ENCODE data around the gene MSANTD1. TPM values are rescaled to one million over a fixed set of nuclear protein-coding genes. Genes with fewer than 3 reads are reported as not detected.

MSANTD1 gene
- total RNA-seq, 1 experiment from 2014 or later, result not detected

DNA sequence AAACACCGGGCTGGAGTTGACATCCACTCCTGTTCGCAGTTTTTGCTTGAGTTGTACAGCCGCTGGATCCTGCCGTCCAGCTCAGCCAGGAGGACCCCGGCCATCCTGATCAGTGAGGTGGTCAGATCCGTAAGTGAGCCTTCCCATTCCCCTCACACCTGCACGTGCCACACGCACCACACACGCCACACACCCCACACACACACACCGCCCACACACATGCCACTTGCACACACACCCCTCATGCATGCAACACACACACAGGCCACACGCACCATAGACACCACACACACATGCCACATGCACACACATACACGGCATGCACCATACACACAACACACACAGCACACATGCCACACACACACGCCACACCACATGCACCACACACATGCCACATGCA is 20.1 kb upstream of the MSANTD1 start:
- no peak for DNase-seq (ENCODE audit: low read depth)
- in situ Hi-C loops (cut with HindIII; ENCODE audit: low pct_unique_long_range_greater_than_20kb, low sequenced_read_pairs), result no loop called here

DNA sequence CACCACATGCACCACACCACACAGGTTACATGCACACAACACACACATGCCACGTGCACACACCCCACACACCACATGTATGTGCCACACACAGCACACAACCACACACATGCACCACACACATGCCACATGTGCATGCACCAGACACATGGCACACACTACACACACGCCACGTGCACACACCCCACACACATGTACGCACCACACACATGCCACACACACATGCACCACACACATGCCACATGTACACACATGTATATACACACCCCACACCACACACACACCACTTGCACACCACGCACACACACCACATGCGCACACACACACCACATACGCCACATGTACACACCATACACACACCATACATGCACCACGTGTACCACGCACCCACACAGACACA is 19.6 kb upstream of the MSANTD1 start:
- in situ Hi-C loops (cut with HindIII; ENCODE audit: low pct_unique_long_range_greater_than_20kb, low sequenced_read_pairs), result no loop called here
- DNase-seq (ENCODE audit: low read depth), result no peak

DNA sequence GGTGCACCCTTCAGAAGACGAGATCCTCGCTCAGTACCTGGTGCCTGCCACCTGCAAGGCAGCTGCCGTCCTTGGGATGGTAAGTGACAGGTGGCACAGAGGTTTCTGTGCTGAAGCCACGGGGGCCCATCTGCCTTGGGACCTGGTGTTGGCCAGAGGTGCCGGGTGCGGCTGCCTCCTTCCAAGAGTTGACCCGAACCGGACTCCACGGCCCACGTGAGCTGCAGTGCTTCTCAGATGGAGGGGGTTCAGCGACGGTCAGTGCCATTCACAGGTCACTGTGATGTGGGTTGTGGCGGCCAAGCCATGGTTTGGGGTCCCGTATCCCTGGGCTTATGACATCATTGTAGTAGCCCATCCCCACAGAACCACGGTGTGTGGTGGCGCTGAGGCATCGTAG is 19.0 kb upstream of the MSANTD1 start:
- no peak for DNase-seq (ENCODE audit: low read depth)
- in situ Hi-C loops (cut with HindIII; ENCODE audit: low pct_unique_long_range_greater_than_20kb, low sequenced_read_pairs), result no loop called here

DNA sequence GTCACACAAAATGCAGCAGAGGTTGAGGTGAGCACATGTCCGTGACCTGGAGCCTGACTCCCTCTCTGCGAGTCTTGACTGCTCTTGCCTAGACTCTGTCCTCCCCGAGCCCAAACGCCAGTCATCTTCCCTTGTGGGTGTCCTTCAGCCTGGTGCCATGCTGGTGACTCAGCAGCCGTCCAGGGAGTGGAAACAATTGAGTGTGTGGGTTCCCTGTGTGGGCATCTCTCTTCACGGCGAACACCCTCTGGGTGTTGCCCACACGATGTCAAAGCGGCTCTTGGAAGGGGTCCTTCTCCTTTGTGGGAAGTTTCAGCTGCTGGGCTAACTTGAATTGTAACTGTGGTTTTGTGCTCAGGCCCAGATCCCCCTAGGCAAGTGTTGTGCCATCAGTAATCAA is 17.5 kb upstream of the MSANTD1 start:
- in situ Hi-C loops (cut with HindIII; ENCODE audit: low pct_unique_long_range_greater_than_20kb, low sequenced_read_pairs), result no loop called here
- DNase-seq (ENCODE audit: low read depth), result no peak

DNA sequence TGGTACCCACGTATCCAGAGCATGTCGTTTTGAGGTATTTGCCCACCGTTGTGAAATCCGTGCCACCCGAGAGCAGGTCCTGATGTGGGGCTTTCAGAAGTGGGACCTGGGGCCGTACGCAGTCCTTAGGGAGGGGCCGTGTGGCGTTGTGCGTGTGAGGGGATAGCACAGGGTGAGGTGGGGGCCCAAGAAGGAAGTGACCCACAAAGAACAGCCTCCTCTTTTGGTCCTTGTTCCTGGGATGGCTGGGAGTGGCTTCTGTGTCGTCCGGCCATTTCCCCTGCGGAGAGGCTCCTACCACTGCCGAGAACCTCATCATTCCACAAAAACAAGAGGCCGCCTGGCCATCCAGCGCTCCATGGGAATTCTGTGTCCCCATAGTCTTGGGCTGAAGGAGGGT is 17.0 kb upstream of the MSANTD1 start:
- in situ Hi-C loops (cut with HindIII; ENCODE audit: low pct_unique_long_range_greater_than_20kb, low sequenced_read_pairs), result no loop called here
- no peak for DNase-seq (ENCODE audit: low read depth)

DNA sequence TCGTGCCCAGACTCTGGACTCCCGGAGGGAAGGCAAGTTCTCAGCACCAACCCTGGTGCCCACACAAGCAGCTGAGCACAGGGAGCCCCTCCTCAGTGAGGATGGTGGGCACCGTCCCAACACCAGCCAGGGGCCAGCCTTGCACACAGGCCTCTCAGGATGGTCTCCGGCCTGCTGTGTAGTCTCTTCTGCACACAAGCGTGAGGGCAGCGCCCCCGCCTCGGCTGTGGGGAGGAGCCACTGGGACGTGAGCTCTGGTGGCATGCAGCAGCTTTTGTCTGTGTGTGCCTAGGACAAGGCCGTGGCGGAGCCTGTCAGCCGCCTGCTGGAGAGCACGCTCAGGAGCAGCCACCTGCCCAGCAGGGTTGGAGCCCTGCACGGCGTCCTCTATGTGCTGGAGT is 16.1 kb upstream of the MSANTD1 start:
- no peak for DNase-seq (ENCODE audit: low read depth)

DNA sequence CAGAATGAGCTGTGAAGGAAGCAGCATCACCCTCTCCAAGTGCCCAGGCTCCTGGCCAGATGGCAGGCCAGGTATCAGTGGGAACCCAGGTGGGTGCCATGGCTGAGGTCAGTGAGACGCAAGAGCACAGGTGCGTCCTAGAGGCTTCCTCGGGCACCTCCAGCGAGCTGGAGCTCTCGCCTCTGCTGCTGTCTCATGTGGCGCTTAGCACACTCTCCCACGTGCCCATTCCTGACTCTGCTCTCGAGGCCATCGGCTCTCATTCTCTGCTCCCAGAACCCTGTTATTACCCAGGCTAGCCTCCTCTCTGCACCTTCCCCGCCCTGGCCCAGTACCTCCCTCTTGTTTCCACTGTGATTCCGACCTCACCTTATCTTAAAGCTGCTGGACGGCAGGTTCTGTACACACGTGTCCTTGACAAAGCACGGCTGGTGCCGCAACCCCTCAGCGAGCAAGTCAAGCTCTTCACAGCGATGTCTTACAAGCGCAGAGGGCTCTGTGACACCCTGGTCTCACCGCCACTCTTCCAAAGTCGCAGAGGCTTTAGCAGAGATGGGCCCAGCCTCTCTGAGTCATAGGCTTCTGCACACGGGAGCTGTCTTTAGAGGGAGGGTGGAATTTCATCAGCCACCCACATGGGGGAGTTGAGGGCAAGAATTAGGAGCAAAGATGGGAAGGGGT is 15.4 kb upstream of the MSANTD1 start:
- no peak for DNase-seq (ENCODE audit: low read depth)
- in situ Hi-C loops (cut with HindIII; ENCODE audit: low pct_unique_long_range_greater_than_20kb, low sequenced_read_pairs), result no loop called here

More for the DNA sequence above, 16.1 kb upstream of the MSANTD1 start:
- in situ Hi-C loops (cut with HindIII; ENCODE audit: low pct_unique_long_range_greater_than_20kb, low sequenced_read_pairs), result no loop called here

DNA sequence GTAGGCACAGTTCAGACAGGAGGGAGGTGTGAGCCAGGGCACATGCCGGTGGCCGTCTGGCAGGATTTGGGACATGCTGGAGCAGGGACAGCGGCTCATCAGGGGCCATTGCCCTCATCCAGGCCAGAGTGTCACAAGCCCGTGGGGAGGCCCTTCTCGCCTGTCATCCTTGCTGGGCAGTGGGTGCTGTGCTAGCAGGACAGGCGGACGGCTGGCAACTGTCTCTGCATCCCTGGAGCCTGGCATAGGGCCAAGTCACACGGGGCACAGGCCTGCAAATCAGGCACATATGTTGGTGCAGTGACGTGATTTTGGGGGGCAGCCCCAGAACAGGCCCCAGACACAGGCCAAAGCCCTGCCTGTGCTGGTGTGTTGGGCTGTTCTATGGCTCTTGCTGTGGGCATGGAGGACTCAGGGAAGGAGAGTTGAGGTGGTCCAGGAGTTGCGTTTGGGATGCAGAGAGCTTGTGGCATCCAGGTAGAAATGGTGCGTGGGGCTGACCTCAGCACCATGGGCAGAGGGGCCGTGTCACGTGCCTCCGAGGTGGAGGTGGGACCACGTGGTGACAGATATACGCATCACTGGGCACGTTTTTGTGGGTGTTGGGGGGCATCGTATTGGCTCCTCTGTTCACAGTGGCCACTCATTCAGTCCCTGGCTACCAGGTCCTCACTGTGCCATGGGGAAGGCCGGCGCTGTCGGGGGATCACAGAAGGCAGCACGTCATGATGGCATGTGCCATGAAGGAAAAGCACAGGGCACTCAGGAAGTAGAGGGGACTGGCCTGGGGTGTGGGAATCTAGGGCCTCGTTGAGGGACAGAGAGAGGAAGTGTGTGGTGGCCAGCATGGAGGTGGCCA is 14.6 kb upstream of the MSANTD1 start:
- DNase-seq (ENCODE audit: low read depth), result no peak

DNA sequence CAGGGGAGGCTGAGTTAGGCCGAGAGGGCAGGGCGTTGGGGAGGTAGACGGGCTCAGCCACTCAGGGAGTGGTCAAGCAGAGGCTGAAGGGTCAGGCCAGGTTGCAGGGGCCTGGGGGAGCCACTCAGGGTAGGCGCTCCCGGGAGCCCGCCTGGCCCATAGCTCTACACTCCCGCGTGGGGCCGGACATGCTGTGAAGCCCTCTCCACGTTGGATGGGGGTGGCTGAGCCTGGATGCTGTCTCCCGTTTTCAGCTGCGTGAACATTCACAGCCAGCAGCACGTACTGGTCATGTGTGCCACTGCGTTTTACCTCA is 14.0 kb upstream of the MSANTD1 start:
- in situ Hi-C loops (cut with HindIII; ENCODE audit: low pct_unique_long_range_greater_than_20kb, low sequenced_read_pairs), result no loop called here
- no peak for DNase-seq (ENCODE audit: low read depth)

More for the DNA sequence above, 14.6 kb upstream of the MSANTD1 start:
- in situ Hi-C loops (cut with HindIII; ENCODE audit: low pct_unique_long_range_greater_than_20kb, low sequenced_read_pairs), result no loop called here

DNA sequence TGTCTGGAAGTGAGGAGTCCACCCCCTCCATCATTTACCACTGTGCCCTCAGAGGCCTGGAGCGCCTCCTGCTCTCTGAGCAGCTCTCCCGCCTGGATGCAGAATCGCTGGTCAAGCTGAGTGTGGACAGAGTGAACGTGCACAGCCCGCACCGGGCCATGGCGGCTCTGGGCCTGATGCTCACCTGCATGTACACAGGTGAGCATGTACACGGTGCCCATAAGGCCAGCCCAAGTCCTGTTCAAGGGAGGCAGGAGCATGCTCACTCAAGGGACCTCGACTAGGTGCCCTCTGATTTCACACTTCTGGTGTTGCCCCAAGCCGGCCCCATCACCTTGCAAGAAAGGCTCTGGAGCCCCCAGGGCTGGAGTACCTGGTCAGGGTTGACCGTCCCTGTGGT is 13.4 kb upstream of the MSANTD1 start:
- DNase-seq (ENCODE audit: low read depth), result no peak
- in situ Hi-C loops (cut with HindIII; ENCODE audit: low pct_unique_long_range_greater_than_20kb, low sequenced_read_pairs), result no loop called here

DNA sequence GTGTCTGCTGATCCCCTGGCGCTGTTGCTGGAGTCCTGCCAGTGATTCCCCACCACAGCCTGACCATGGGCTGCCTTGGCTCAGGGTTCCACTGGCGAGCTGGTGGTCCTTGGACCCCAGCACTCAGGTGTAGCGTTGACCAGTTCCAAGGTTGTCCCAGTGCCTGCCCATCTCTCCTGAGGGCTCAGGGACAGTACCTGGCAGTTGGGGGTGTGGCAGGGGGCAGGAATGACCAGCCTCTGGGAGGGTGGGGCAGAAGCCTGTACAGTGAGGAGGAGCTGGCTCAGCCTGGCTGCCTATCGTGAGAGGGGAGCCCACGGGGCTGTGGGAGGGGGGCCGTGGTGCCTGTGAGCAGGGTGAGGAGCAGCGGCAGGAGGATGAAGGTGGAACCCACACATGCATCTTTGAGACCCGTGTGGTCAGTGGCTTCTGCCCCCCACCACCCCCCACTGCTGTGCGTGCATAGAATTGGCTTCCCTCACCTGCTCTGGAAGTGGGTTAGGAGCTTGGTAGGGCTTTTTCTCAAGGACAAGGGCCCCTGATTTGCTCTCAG is 12.6 kb upstream of the MSANTD1 start:
- in situ Hi-C loops (cut with HindIII; ENCODE audit: low pct_unique_long_range_greater_than_20kb, low sequenced_read_pairs), result no loop called here
- no peak for DNase-seq (ENCODE audit: low read depth)

DNA sequence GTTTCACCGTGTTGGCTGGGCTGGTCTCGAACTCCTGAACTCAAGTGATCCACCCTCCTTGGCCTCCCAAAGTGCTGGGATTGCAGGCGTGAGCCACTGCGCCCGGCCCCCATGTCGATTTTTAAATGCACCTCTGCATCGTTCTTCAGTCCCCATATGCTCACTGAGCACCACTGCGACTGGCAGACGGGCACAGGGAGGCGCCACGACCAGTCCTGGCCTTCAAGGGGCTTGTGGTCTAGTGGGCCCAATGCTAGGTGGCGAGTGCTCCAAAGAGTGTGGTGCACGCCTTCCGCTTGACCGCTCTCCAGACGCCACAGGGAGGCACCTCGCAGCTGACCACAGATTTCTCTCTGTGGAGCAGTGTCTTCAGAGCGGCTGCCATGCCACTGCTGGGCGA is 11.7 kb upstream of the MSANTD1 start:
- no peak for DNase-seq (ENCODE audit: low read depth)
- in situ Hi-C loops (cut with HindIII; ENCODE audit: low pct_unique_long_range_greater_than_20kb, low sequenced_read_pairs), result no loop called here

DNA sequence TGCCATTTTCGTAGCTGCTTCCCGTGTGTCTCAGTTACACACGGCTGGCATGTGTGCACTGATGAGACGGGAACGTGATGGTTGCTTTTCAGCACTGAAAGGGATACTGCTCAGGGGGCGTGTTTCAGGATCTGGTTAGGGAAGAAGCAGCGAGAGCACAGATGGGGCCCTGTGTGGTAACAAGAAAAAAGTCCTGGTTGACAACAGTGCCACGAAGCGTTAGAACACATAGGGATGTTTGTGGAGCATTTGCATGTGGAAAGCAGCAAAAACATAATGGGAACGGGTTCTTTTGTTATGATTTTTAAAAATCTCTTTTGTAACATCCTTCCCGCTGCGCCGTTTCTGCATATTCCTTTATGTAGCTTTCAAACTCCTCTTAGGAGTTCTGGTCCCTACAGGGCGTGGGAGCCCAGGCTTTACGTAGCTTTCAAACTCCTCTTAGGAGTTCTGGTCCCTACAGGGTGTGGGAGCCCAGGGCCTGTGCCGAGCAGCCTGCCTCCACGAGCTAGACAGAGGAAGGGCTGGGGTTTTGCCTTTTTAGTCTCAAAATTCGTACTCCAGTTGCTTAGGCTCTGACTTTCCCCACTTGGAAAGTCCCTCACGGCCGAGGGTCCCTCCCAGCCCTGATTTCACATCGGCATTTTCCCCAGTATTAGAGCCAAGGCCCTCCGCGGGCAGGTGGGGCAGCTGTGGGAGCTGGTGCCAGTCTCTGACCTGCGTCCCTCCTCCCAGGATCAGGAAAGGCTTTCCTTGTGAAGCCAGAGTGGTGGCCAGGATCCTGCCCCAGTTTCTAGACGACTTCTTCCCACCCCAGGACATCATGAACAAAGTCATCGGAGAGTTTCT is 11.0 kb upstream of the MSANTD1 start:
- no peak for DNase-seq (ENCODE audit: low read depth)
- in situ Hi-C loops (cut with HindIII; ENCODE audit: low pct_unique_long_range_greater_than_20kb, low sequenced_read_pairs), result no loop called here

DNA sequence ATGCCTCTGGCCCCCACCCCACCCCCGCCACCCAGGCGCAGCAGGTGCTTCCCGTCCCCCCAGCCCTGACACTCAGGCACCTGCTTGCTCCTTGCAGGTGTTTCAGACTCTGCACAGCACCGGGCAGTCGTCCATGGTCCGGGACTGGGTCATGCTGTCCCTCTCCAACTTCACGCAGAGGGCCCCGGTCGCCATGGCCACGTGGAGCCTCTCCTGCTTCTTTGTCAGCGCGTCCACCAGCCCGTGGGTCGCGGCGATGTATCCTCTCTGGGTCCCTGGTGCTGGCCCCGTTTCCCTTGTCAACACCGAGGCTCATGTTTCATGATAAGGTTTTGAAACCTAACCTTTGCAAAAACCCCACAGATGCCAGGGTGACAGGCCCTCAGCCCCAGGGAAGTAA is 10.2 kb upstream of the MSANTD1 start:
- no peak for DNase-seq (ENCODE audit: low read depth)
- in situ Hi-C loops (cut with HindIII; ENCODE audit: low pct_unique_long_range_greater_than_20kb, low sequenced_read_pairs), result no loop called here

DNA sequence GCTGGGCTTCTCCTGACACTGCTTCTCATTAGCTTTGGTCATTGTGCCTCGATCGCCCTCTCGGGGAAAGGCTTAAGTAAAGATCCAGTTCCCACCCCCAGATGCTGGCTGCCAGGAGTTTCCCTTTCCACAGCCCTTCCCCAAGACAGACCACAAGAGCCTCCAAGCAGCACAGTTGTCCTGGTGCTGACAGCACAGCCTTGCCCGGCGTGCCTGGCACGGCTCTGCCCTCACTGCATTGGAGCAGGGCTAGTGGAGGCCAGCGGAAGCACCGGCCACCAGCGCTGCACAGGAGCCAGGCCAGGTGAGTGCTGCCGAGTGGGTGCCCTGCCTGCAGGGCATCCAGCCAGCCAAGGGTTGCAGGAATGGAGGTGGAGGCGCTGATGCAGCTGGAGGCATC is 9.7 kb upstream of the MSANTD1 start:
- DNase-seq (ENCODE audit: low read depth), result no peak
- in situ Hi-C loops (cut with HindIII; ENCODE audit: low pct_unique_long_range_greater_than_20kb, low sequenced_read_pairs), result no loop called here

DNA sequence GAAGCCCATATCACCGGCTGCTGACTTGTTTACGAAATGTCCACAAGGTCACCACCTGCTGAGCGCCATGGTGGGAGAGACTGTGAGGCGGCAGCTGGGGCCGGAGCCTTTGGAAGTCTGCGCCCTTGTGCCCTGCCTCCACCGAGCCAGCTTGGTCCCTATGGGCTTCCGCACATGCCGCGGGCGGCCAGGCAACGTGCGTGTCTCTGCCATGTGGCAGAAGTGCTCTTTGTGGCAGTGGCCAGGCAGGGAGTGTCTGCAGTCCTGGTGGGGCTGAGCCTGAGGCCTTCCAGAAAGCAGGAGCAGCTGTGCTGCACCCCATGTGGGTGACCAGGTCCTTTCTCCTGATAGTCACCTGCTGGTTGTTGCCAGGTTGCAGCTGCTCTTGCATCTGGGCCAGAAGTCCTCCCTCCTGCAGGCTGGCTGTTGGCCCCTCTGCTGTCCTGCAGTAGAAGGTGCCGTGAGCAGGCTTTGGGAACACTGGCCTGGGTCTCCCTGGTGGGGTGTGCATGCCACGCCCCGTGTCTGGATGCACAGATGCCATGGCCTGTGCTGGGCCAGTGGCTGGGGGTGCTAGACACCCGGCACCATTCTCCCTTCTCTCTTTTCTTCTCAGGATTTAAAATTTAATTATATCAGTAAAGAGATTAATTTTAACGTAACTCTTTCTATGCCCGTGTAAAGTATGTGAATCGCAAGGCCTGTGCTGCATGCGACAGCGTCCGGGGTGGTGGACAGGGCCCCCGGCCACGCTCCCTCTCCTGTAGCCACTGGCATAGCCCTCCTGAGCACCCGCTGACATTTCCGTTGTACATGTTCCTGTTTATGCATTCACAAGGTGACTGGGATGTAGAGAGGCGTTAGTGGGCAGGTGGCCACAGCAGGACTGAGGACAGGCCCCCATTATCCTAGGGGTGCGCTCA is 8.7 kb upstream of the MSANTD1 start:
- no peak for DNase-seq (ENCODE audit: low read depth)
- in situ Hi-C loops (cut with HindIII; ENCODE audit: low pct_unique_long_range_greater_than_20kb, low sequenced_read_pairs), result no loop called here

DNA sequence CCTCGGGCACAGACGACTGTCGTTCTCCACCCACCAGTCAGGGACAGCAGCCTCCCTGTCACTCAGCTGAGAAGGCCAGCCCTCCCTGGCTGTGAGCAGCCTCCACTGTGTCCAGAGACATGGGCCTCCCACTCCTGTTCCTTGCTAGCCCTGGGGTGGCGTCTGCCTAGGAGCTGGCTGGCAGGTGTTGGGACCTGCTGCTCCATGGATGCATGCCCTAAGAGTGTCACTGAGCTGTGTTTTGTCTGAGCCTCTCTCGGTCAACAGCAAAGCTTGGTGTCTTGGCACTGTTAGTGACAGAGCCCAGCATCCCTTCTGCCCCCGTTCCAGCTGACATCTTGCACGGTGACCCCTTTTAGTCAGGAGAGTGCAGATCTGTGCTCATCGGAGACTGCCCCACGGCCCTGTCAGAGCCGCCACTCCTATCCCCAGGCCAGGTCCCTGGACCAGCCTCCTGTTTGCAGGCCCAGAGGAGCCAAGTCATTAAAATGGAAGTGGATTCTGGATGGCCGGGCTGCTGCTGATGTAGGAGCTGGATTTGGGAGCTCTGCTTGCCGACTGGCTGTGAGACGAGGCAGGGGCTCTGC is 7.9 kb upstream of the MSANTD1 start:
- in situ Hi-C loops (cut with HindIII; ENCODE audit: low pct_unique_long_range_greater_than_20kb, low sequenced_read_pairs), result no loop called here
- DNase-seq (ENCODE audit: low read depth), result no peak
